OCI-LY1 (cell line): ENCODE measurements around the gene KIAA2012.
"Not testable (repeated sequence)": the region's sequence is repeated elsewhere in the genome, so short reads cannot be mapped to it uniquely, and the experiment has no call there.

ENCODE experiments used
- CTCF ChIP-seq: fragments of 200-600 bp; sonication (generic), shearing (Covaris generic); IDR thresholded peaks from 2 replicates; pipeline ENCODE4 v1.5.1; 2017; ENCODE audit warnings: mild to moderate bottlenecking, antibody characterized with exemption, low read length, moderate library complexity, mixed read lengths
- EZH2 ChIP-seq: fragments of 200-600 bp; sonication (generic), shearing (Covaris generic); IDR thresholded peaks from 2 replicates; pipeline ENCODE4 v1.8.0; 2017; ENCODE audit warnings: borderline replicate concordance, mixed run types, mild to moderate bottlenecking, antibody characterized with exemption, low read length, moderate library complexity, mixed read lengths

GRCh38 chr2:202136039-202136438 lies 63.0 kb downstream of the KIAA2012 start:
- TF ChIP-seq CTCF, EZH2: not testable (repeated sequence)
